Measurements from ENCODE around the gene ZNF536.

ZNF536 gene

GRCh38 chr19:30336290-30336689, 35.9 kb upstream of the ZNF536 start:
- no peak for TF ChIP-seq GATA2 (IDR thresholded peaks at IDR 0.05; ENCODE audit: low read depth, low read length)

GRCh38 chr19:30338041-30338456, 34.1 kb upstream of the ZNF536 start:
- TF ChIP-seq GATA3 (IDR thresholded peaks at IDR 0.05; ENCODE audit: low read depth, low read length) (no peak), GATA2 (IDR thresholded peaks at IDR 0.05; ENCODE audit: low read depth, low read length) (no peak)

- no peak for TF ChIP-seq GATA2 (IDR thresholded peaks at IDR 0.05; ENCODE audit: low read depth, low read length)
- TF ChIP-seq GATA3 (IDR thresholded peaks at IDR 0.05; ENCODE audit: low read depth, low read length) = no peak
These were observed 33.1 kb upstream of the ZNF536 start for GRCh38 chr19:30338878-30339623.

GRCh38 chr19:30339624-30340525, 32.3 kb upstream of the ZNF536 start:
- no peak for TF ChIP-seq GATA3 (IDR thresholded peaks at IDR 0.05; ENCODE audit: low read depth, low read length)

GRCh38 chr19:30340771-30341561, 31.2 kb upstream of the ZNF536 start:
- TF ChIP-seq GATA2 (IDR thresholded peaks at IDR 0.05; ENCODE audit: low read depth, low read length) = no peak
- no peak for TF ChIP-seq GATA3 (IDR thresholded peaks at IDR 0.05; ENCODE audit: low read depth, low read length)

GRCh38 chr19:30341611-30342201, 30.5 kb upstream of the ZNF536 start:
- TF ChIP-seq GATA2 (IDR thresholded peaks at IDR 0.05; ENCODE audit: low read depth, low read length) (no peak), GATA3 (IDR thresholded peaks at IDR 0.05; ENCODE audit: low read depth, low read length) (no peak)

GRCh38 chr19:30342901-30343300, 29.3 kb upstream of the ZNF536 start:
- no peak for TF ChIP-seq GATA2 (IDR thresholded peaks at IDR 0.05; ENCODE audit: low read depth, low read length)
- TF ChIP-seq GATA3 (IDR thresholded peaks at IDR 0.05; ENCODE audit: low read depth, low read length) = no peak

GRCh38 chr19:30344446-30345425, 27.4 kb upstream of the ZNF536 start:
- TF ChIP-seq GATA2 (IDR thresholded peaks at IDR 0.05; ENCODE audit: low read depth, low read length) (no peak), GATA3 (IDR thresholded peaks at IDR 0.05; ENCODE audit: low read depth, low read length) (no peak)

- no peak for TF ChIP-seq GATA2 (IDR thresholded peaks at IDR 0.05; ENCODE audit: low read depth, low read length)
- TF ChIP-seq GATA3 (IDR thresholded peaks at IDR 0.05; ENCODE audit: low read depth, low read length) = no peak
These were observed 26.5 kb upstream of the ZNF536 start for GRCh38 chr19:30345686-30346085.

- TF ChIP-seq GATA2 (IDR thresholded peaks at IDR 0.05; ENCODE audit: low read depth, low read length) (no peak), GATA3 (IDR thresholded peaks at IDR 0.05; ENCODE audit: low read depth, low read length) (no peak)
These were observed 23.0 kb upstream of the ZNF536 start for GRCh38 chr19:30349131-30349730.

- no peak for TF ChIP-seq GATA2 (IDR thresholded peaks at IDR 0.05; ENCODE audit: low read depth, low read length)
- TF ChIP-seq GATA3 (IDR thresholded peaks at IDR 0.05; ENCODE audit: low read depth, low read length) = no peak
These were observed 21.2 kb upstream of the ZNF536 start for GRCh38 chr19:30350692-30351663.

Measured in SH-SY5Y (cell line).